Mesendoderm (in vitro differentiated cells): ENCODE measurements around the gene HEXA.

Experiments used
- DNase-seq: peaks from one replicate; pipeline ENCODE4 v3.0.0; 2013
- H2AK5ac ChIP-seq: 2 replicates; pipeline ENCODE4 v1.6.1; 2013; ENCODE audit warnings: low read length, inconsistent platforms
- H2BK120ac ChIP-seq: 2 replicates; pipeline ENCODE4 v1.6.1; 2013; ENCODE audit warnings: low read depth, mild to moderate bottlenecking, low read length, moderate library complexity, mixed read lengths
- H2BK15ac ChIP-seq: replicated peaks from 2 replicates; pipeline ENCODE4 v1.6.1; 2013; ENCODE audit warnings: low read depth, mild to moderate bottlenecking, moderate library complexity
- H2BK5ac ChIP-seq: 2 replicates; pipeline ENCODE4 v1.6.1; 2013; ENCODE audit warnings: low read length, inconsistent platforms
- H3K18ac ChIP-seq: 2 replicates; pipeline ENCODE4 v1.6.1; 2013; ENCODE audit warnings: mild to moderate bottlenecking, low read length, mixed read lengths
- H3K23ac ChIP-seq: one replicate; pipeline ENCODE4 v1.6.1; 2013; ENCODE audit warnings: low read length
- H3K27ac ChIP-seq: 2 replicates; pipeline ENCODE4 v1.5.1; 2013; ENCODE audit warnings: low read depth, mild to moderate bottlenecking, inconsistent platforms, low read length, moderate library complexity
- H3K27me3 ChIP-seq: 2 replicates; pipeline ENCODE4 v1.6.1; 2013; ENCODE audit warnings: low read length, control low read depth, mild to moderate bottlenecking, inconsistent platforms; ENCODE audit not compliant: insufficient read depth, poor library complexity
- H3K36me3 ChIP-seq: 2 replicates; pipeline ENCODE4 v1.6.1; 2013; ENCODE audit warnings: low read length, inconsistent platforms; ENCODE audit not compliant: control insufficient read depth, insufficient read depth
- H3K4ac ChIP-seq: one replicate; pipeline ENCODE4 v1.6.1; 2013; ENCODE audit warnings: low read depth, mild to moderate bottlenecking, low read length, moderate library complexity
- H3K4me1 ChIP-seq: 2 replicates; pipeline ENCODE4 v1.6.1; 2013; ENCODE audit warnings: low read depth, low read length, inconsistent platforms; ENCODE audit not compliant: control insufficient read depth
- H3K4me2 ChIP-seq: 2 replicates; pipeline ENCODE4 v1.6.1; 2013; ENCODE audit warnings: low read length
- H3K4me3 ChIP-seq: 2 replicates; pipeline ENCODE4 v1.5.1; 2013; ENCODE audit warnings: mild to moderate bottlenecking, low read length
- H3K56ac ChIP-seq: one replicate; pipeline ENCODE4 v1.6.1; 2013; ENCODE audit warnings: low read length
- H3K79me1 ChIP-seq: 2 replicates; pipeline ENCODE4 v1.6.1; 2013; ENCODE audit warnings: low read length, inconsistent platforms
- H3K79me2 ChIP-seq: 2 replicates; pipeline ENCODE4 v1.6.1; 2013; ENCODE audit warnings: mild to moderate bottlenecking, low read length; ENCODE audit not compliant: control insufficient read depth, insufficient read depth
- H3K9ac ChIP-seq: 2 replicates; pipeline ENCODE4 v1.6.1; 2013; ENCODE audit warnings: low read length, inconsistent platforms
- H4K5ac ChIP-seq: one replicate; pipeline ENCODE4 v1.6.1; 2013; ENCODE audit warnings: low read length
- H4K8ac ChIP-seq: one replicate; pipeline ENCODE4 v1.6.1; 2013; ENCODE audit warnings: low read depth, mild to moderate bottlenecking, control low read depth, low read length, moderate library complexity
- WGBS: extraction: QIAGEN DNeasy Blood & Tissue Kit; methylation state at CpG from one replicate; pipeline ENCODE4 v1.1.7; 2013; ENCODE audit warnings: low lambda C conversion rate, missing lambda C conversion rate; ENCODE audit not compliant: insufficient coverage; ENCODE audit errors: extremely low coverage; 5-methylcytosine and 5-hydroxymethylcytosine counted together

HEXA gene

DNA sequence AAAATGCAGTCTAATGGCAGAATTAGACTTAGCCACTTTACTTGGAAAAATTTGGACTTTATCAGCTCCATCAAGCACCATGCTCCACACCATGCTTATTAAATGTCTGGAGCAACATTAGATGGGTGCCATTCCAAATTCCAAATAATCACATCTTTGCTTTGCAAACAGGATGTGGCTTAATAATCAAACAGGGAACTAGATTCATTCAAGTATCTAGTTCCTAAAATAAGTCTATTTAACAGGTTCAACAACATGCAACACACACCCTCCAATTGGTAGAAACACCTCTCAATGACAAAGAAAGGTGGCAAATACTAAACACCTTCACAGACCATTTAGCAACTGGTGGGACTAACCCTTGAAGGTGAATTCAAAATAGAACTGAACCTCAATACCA is 3.5 kb downstream of the HEXA start:
- Histone ChIP-seq H2BK5ac (no peak overlapping the region), H2BK120ac (no peak overlapping the region), H3K36me3 (peaks cover 2% of the 10 kb centered on the region), H3K4me3 (no peak overlapping the region), H3K79me2 (peaks cover 7% of the 10 kb centered on the region), H3K4me1 (peaks cover 5% of the 10 kb centered on the region), H4K5ac (no peak overlapping the region), H3K56ac (no peak overlapping the region), H2AK5ac (no peak overlapping the region), H3K9ac (no peak overlapping the region), H3K27ac (no peak overlapping the region), H3K18ac (no peak overlapping the region), H3K27me3 (no peaks in the 10 kb centered on the region), H3K4ac (no peak overlapping the region), H3K4me2 (no peak overlapping the region), H3K79me1 (peaks cover 10% of the 10 kb centered on the region), H4K8ac (no peak overlapping the region), H2BK15ac (no peak overlapping the region), H3K23ac (no peak overlapping the region)
- no peak for DNase-seq

DNA sequence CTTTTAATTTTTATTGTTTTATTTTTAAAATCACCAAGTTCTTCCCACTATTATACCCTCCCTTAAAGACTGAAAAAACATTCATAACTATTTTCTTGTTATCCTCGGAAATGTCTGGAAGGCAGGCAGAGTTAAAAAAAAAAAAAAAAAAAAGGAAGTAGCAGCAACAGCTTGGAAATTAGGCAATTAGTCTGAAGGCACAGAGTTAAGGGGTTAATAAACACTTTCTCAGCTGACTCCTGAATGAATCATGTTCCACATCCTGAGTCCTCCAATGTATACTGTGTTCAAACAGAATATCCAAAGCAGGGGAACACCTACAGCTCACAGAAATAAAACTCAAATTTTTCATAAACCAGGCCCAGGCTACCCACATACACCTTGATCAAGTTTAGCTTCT is 5.8 kb downstream of the HEXA start:
- Histone ChIP-seq H3K4me2 (no peak overlapping the region), H3K9ac (no peak overlapping the region), H3K4me3 (no peak overlapping the region), H3K18ac (no peak overlapping the region), H2BK15ac (no peak overlapping the region), H3K27me3 (no peaks in the 10 kb centered on the region), H3K4me1 (no peaks in the 10 kb centered on the region), H4K8ac (no peak overlapping the region), H2BK5ac (no peak overlapping the region), H3K79me2 (peaks cover 3% of the 10 kb centered on the region), H3K23ac (no peak overlapping the region), H3K36me3 (peaks cover 2% of the 10 kb centered on the region), H3K27ac (no peak overlapping the region), H2AK5ac (no peak overlapping the region), H3K4ac (no peak overlapping the region), H4K5ac (no peak overlapping the region), H3K56ac (no peak overlapping the region), H3K79me1 (peaks cover 9% of the 10 kb centered on the region), H2BK120ac (no peak overlapping the region)
- DNase-seq = no peak
- no CpG with 5 or more reads among the region's 1 CpG for WGBS

DNA sequence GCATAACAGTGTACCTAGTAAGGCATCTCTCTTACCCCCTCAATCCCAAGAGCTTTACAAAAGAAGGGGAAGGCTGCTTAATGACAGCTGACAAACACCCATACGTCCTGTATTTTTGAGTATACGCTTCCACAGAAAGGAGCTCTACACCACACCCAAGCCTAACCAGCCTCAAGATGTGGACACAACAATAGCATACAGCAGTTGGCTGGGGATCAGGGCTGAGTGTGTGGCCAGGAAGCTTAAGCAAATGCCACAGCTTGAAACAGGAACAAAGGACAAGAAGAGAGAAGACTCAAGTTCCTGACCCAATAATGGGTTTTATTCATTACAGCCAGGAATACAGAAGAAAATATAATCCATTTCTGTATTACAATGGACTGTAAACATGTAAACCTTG is 6.9 kb downstream of the HEXA start:
- Histone ChIP-seq H4K8ac (no peak overlapping the region), H3K18ac (no peak overlapping the region), H2AK5ac (no peak overlapping the region), H3K4me3 (no peak overlapping the region), H3K4me2 (no peak overlapping the region), H2BK120ac (no peak overlapping the region), H3K4me1 (no peaks in the 10 kb centered on the region), H3K79me1 (peaks cover 6% of the 10 kb centered on the region), H2BK15ac (no peak overlapping the region), H3K27me3 (no peaks in the 10 kb centered on the region), H3K56ac (no peak overlapping the region), H3K79me2 (peaks cover 2% of the 10 kb centered on the region), H3K4ac (no peak overlapping the region), H3K23ac (no peak overlapping the region), H3K9ac (no peak overlapping the region), H3K36me3 (peaks cover 2% of the 10 kb centered on the region), H3K27ac (no peak overlapping the region), H2BK5ac (no peak overlapping the region), H4K5ac (no peak overlapping the region)
- no CpG with 5 or more reads among the region's 2 CpGs for WGBS
- DNase-seq = no peak

DNA sequence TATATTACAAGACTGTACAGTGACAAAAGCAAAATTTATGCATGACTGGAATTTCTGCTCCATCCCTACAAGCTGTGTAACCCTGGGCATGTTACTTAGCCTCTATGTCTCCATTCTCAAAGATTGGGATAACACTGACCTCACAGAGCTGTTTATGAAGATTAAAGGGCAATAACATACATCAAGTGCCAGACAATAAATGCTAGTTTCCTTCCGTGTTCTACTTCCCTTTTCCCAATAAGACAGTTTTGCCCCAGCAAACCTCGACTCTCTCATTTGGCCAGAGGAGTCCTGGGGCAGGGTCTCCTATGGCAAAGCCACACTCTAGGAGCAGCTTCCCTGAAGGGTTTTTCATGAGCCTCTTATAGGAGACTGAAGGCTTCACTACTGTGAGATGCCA is 7.5 kb downstream of the HEXA start:
- DNase-seq = no peak
- Histone ChIP-seq H3K9ac (no peak overlapping the region), H3K56ac (no peak overlapping the region), H3K18ac (no peak overlapping the region), H2BK120ac (no peak overlapping the region), H3K79me1 (peaks cover 6% of the 10 kb centered on the region), H3K23ac (no peak overlapping the region), H2BK5ac (no peak overlapping the region), H3K79me2 (peaks cover 2% of the 10 kb centered on the region), H2AK5ac (no peak overlapping the region), H3K4me2 (no peak overlapping the region), H3K4ac (no peak overlapping the region), H3K4me3 (no peak overlapping the region), H3K36me3 (peaks cover 2% of the 10 kb centered on the region), H4K8ac (no peak overlapping the region), H3K4me1 (no peaks in the 10 kb centered on the region), H3K27me3 (no peaks in the 10 kb centered on the region), H2BK15ac (no peak overlapping the region), H3K27ac (no peak overlapping the region), H4K5ac (no peak overlapping the region)
- WGBS = no CpG with 5 or more reads among the region's 2 CpGs

DNA sequence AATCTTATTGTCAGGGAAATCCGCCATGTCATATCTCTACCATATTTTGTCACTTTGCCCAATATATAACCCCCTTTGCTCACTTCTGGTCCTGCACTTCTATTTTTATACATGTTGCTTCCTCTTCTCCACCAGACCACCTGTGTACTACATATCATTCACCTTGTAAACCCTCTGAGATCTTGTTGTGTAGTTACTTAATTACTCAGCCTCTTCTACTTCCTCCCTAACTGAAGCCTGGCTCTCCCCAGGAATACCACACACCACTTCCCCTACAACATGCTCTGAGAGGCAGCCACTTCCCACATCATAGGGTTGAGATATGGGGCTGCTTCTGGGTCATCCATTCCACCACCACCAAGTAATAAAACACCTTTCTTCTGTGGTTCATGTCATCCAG is 10.0 kb downstream of the HEXA start:
- Histone ChIP-seq H3K56ac (no peak overlapping the region), H2BK5ac (no peak overlapping the region), H3K79me1 (peaks cover 5% of the 10 kb centered on the region), H3K18ac (no peak overlapping the region), H3K9ac (no peak overlapping the region), H2BK120ac (no peak overlapping the region), H3K27ac (no peak overlapping the region), H3K4ac (no peak overlapping the region), H3K4me3 (no peak overlapping the region), H4K5ac (no peak overlapping the region), H3K79me2 (peaks cover 2% of the 10 kb centered on the region), H3K27me3 (no peaks in the 10 kb centered on the region), H3K4me2 (no peak overlapping the region), H2AK5ac (no peak overlapping the region), H3K36me3 (no peaks in the 10 kb centered on the region), H3K4me1 (no peaks in the 10 kb centered on the region), H4K8ac (no peak overlapping the region), H3K23ac (no peak overlapping the region), H2BK15ac (no peak overlapping the region)
- DNase-seq = no peak
- no CpG with 5 or more reads among the region's 1 CpG for WGBS

DNA sequence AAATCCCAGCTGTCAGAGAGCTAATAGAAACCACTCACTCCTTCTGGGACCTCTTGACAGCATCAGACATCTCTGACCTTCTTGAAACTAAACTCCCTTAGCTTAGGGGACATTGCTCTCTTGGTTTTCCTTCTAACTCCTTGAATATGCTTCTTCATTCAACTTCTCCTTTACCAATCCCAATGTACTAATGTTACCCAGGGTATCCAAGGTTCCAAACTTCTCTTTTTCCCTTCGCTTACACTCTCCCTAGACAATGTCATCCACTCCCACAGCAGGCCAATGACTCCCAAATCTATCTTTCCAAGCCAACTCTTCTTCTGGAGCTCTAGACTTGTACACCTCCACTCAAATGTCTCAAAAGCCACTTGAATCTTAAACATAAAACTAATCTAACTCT is 14.6 kb downstream of the HEXA start:
- WGBS = no CpG with 5 or more reads among the region's 1 CpG

More for the DNA sequence above, 14.6 kb downstream of the HEXA start:
- H2BK120ac ChIP-seq = no peak overlapping the region
- no peak overlapping the region for H3K4me3 ChIP-seq
- no peak overlapping the region for H4K8ac ChIP-seq
- no peak overlapping the region for H2BK15ac ChIP-seq
- no peak overlapping the region for H3K27ac ChIP-seq
- no peak overlapping the region for H2BK5ac ChIP-seq
- H3K4me2 ChIP-seq = no peak overlapping the region
- peaks cover 12% of the 10 kb centered on the region for H3K79me1 ChIP-seq
- no peaks in the 10 kb centered on the region for H3K27me3 ChIP-seq
- no peak overlapping the region for H2AK5ac ChIP-seq
- no peak overlapping the region for H3K4ac ChIP-seq
- no peak overlapping the region for H3K9ac ChIP-seq
- H4K5ac ChIP-seq = no peak overlapping the region
- H3K56ac ChIP-seq = no peak overlapping the region
- H3K36me3 ChIP-seq = no peaks in the 10 kb centered on the region
- DNase-seq = no peak
- H3K18ac ChIP-seq = no peak overlapping the region
- no peak overlapping the region for H3K23ac ChIP-seq
- no peaks in the 10 kb centered on the region for H3K79me2 ChIP-seq
- no peaks in the 10 kb centered on the region for H3K4me1 ChIP-seq
